GM19238 (cell line): ENCODE measurements around the gene NEB.
"Not testable (repeated sequence)": the region's sequence is repeated elsewhere in the genome, so short reads cannot be mapped to it uniquely, and the experiment has no call there.

ENCODE experiments used
- DNase-seq: peaks from one replicate; pipeline ENCODE4 v3.0.0; 2011; ENCODE audit warnings: low spot score; ENCODE audit not compliant: insufficient read length

Gene NEB

DNA sequence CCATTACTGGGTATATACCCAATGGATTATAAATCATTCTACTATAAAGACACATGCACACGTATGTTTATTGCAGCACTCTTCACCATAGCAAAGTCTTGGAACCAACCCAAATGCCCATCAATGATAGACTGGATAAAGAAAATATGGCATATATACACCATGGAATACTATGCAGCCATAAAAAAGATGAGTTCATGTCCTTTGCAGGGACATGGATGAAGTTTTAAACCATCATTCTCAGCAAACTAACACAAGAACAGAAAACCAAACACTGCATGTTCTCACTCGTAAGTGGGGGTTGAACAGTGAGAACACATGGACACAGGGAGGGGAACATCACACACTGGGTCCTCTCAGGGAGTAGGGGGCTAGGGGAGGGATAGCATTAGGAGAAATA is 174.8 kb downstream of the NEB start:
- not testable (repeated sequence) for DNase-seq

DNA sequence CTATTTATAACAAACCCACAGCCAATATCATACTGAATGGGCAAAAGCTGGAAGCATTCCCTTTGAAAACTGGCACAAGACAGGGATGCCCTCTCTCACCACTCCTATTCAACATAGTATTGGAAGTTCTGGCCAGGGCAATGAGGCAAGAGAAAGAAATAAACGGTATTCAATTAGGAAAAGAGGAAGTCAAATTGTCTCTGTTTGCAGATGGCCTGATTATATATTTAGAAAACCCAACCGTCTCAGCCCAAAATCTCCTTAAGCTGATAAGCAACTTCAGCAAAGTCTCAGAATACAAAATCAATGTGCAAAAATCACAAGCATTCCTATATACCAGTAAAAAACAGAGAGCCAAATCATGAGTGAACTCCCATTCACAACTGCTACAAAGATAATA is 176.4 kb downstream of the NEB start:
- not testable (repeated sequence) for DNase-seq

DNA sequence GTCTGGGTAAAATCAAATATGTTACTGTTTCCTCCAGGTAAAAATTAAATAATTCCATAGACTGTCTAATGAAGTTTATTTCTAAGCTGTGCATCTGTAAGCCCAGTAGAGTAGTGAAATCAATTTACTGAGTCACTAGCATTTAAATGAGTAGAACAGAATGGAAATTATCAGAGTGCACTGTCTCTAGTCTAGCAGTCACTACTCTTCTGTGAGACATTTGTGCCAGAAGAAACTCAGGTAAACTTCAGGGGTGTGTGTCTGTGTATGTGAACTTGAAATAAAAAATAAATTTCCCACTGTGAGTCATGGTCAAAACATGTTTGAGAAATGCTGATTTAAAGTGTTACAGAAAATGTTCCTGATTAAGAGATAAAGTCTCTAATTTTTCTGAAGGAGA is 178.2 kb downstream of the NEB start:
- no peak for DNase-seq

DNA sequence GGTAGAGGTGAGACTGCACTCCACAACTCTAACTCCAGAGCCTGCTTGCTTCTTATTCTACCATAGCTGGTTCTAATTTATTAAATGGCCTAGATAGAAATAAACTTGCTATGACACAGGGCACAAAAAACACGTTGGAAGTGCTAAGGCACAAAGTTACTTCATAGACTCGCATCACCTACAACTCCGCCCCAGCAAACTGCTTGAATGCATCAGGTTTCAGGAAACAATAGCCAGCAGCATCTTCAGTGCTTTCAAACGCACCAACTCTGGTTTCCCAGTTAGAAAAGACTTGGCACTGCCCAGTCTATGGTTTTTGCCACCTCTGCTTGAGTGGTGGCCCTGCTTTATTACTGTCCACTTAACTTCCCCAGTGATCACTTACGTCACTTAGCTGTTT is 182.0 kb downstream of the NEB start:
- no peak for DNase-seq

DNA sequence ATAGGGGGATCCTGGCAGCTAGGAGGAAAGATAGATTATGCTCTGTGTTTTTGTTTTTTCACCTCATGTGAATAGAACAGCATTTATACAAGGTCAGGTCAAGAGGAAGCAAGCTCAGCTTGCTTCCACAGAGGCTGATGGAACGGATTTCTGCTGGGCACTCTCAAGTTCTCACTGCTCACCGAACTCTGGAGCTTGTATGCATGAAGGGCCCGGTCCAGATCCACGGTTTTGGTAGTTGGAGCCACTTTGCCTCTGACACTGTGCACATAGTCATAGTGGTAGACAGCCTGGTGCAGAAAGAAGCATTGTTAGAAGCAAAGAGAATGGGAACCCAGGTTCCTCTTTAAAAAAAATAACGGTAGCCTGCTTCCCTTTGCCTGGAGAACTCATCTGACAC is 182.7 kb downstream of the NEB start:
- no peak for DNase-seq

DNA sequence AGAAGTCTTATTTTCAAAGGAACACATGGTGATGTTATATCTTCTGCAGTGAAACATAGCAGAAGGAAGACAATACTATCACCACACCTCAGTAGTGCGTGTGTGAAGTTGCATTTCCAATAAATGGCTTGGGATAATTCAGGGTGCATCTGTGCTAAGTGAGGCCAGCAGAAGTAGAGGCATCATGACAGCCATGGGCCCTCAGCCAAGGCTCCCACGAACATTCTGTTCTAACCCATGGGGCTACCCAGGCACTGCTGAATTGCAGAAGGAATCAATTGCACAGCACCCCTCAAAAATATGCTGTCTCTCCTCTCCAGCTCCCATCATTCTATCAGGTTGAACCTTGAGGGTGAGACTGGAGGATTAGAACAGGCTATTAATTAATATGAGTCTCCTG is 185.1 kb downstream of the NEB start:
- DNase-seq: no peak

DNA sequence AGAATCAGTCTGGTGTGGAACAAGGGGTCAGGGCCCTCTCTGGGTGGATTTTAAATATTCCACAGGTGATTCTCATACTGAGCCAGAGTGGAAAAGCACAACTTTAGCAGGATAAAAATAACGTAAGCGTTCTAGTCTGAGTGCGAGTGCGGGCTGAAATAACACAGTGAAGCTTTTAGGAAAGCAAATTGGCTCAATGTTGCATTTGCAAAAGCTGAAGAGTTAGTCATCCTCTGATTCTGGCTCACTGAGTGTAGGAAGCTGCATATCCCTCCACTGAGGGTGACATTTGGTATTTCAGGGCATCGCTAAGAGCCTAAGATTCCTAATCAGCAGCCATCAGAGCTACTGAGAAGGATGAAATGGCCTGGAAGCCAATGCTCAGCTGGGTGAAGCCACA is 189.8 kb downstream of the NEB start:
- no peak for DNase-seq

DNA sequence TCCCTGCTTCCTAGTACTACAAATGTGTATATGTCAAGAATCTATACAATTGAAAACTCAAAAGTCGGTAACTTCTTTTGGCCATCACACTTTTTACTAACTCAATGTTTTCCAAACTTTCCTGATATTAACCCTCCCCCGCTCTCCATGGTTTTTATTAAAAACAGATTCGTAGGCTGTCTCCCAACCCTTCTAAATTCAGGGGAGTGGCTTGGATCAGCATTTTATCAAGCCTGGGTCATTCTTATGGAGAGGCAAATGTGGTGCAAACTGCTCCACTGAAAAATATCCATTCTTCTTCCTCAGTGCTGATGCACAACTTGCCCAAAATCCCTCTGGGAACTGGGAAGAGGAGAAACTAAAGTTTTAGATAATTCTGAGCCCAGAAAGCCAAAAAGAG is 190.4 kb downstream of the NEB start:
- DNase-seq: no peak

DNA sequence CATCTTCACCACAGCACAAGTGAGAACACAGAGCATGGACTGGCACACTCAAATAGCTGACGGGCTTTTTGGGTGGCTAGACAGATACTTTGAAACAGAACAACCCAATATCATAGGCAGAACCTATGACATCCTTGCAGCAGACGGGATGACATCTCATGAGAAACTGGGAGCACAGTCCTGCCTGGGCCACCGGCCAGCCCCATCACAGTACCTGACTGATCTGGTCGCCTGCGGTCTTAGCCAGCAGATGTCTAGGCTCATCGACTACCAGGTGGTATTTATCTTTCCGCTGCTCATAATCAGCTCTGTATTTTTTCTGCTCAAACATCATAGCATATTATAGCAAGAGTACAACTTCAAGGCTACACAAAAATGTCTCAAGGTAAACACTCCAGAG is 200.3 kb downstream of the NEB start:
- no peak for DNase-seq

DNA sequence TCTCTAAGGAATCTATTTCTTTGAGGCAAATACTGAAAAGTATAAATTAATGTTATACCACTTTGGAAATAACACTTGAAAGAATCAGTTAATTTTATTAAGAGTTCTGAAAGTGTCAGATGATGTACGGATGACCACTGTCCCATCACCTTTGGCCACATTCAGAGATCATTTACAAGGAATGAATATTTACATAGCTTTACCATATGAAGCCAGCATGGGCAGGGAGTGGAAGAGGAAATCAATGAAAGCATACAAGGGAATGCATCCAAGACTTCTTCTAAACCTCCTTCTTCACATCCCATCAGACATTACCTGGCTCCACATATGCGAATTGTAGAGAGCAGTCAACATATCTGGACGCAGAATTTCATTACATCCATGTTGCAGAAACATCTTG is 201.1 kb downstream of the NEB start:
- DNase-seq: no peak

DNA sequence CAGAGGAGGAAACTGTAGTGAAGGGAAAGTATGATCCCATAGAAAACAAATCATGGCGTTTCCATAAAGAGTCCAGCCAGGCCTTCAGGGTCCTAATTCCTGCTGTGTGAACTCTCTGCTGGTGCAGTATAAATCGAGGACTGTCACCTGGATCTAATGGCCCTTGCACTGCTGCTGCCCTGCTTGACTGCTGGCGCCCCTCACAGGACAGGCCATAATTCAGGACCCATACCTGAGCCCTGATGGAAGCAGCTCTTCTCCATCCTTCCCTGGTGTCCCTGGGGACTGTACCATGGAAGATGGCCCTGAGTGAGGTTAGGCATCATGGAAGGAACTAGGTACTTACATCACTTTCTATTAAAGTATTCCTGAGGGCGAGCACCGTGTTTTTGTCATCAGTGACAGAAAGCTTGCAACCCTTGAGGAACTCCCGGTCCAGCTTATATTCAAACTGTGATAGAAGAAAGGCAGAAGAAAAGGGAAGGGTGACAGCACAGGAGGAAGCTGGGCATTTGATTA is 207.6 kb downstream of the NEB start:
- DNase-seq: no peak

DNA sequence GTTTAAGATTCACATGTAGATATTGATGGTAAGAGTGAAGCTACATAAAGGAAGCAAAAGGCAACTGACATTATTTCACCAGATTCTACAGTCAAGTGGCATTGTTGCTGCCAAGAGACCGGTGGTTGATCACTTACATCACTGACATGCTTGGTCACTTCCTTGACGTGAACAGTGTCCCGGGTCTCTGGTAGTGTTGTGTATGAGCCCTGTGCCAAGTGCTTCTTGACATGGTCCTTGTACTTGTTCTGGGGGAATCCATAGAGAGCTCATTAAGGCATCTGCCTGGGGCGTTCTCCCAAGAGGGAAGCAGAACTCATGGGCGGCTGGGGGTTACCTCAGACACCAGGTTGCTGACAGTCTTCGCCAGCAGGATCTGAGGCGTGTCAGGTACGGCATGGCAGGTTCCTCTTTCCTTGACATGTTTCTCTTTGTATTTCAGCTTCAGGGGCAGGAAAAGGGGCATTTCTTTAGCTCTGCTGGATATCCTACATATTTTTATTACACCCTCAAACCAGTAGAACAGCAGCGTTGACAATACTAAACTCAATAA is 208.4 kb downstream of the NEB start:
- no peak for DNase-seq

DNA sequence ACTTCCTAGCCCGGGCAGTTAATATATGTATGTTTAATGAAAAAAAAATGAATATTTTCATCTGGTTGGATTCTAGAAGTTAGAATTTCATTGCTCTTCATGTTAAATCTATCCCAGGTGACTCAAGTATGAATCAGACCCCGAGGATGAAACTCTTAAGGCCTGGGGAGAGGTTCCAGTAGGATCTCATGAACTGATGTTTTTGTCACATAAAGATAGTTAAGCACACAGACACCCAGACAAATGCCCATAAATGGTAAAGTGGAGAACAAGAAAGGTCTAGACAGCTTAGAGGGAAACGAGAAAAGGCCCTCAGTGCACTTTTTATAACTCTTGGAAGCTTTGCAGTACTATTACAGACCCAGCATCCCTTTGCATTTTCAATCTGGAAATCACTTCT is 210.4 kb downstream of the NEB start:
- no peak for DNase-seq

DNA sequence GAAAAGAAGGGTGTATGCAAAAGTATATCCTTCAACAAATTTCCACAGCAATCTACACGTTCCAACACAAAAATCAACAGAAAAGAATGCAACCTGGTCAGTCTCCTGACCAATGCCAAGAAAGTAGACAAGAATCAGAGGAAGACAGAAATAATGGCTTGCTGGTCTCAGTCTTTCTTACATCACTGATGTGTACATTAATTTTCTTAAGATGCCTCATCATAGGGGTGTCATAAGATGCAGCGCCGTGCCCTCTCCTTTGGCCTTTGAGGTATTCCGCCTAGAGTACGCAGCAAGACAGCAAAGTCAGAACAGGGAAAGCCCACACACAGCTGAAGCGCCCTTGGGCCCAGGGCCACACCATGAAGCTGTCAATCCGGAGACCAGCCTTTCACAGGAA is 211.7 kb downstream of the NEB start:
- DNase-seq: no peak

DNA sequence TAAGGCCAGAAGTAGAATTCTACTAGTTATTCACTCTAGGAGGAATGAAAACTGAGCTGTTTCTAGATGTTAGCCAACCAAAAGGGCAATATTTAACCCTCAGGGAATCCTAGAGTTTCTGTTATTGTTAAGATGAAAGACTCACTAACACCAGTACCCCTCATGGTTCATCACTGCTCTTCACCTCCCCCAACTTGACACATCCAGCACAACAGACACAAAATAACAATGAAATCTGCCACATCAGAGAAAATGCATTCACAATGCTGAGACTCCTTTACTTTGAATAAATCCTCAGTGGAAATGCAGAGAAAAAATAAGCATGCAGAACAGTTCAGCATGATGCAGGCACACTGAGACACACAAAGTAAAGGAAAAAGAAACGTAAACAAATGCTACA is 213.3 kb downstream of the NEB start:
- DNase-seq: no peak

DNA sequence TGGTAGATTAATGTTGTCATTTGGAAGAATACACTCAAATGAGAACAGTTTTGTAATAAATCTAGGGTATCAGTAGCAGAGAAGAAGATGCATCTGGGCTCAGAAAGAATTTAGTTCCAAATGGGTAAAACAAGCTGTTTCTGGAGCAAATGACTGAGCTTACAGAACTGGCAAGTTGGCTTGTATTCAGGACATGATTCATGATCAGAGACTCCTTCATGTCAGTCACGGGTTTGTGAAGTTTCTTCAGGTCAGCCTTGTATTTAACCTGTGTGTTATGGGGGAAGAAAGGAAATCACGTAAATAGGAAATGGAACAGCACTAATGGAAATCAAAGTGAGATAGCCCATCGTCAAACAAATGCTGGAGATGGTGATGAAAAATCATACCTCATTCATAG is 215.5 kb downstream of the NEB start:
- DNase-seq: no peak

DNA sequence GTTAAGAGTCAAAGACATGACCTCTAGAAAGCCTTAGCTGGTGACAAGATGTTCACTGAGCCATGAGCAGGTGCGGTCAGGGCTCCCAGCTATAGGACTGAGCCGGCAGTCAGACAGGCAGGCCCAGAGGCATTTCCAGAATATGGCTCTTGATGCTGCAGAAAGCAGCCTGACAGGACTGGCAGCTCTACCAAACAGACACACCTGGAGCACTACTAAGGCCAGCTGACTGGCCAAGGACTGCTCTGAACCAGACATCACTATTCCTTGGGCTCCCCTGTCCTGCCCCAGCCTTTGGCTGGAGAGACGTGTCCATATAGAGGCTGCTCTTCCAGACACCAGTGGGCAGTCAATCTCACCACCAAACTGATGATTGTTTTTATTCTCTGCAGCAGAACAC is 225.8 kb downstream of the NEB start:
- DNase-seq: no peak

DNA sequence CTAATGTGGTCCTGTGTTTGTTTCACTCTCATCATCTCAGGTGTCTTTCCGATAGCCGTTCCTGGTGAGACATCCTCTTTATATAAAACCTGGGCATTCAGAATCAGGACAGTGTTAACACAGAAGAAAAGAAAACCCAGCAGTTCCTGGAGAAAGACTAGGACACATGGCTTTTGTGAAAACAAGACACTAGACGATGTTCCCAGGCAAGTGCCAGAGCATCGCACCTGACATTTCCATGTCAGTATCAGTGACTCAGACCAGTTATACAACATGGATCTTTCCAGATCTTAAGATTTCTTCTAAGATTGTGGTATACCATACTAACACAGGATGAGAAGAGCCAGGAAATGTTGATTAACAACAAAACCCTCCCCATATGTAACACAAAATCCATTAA is 228.1 kb downstream of the NEB start:
- DNase-seq: no peak

DNA sequence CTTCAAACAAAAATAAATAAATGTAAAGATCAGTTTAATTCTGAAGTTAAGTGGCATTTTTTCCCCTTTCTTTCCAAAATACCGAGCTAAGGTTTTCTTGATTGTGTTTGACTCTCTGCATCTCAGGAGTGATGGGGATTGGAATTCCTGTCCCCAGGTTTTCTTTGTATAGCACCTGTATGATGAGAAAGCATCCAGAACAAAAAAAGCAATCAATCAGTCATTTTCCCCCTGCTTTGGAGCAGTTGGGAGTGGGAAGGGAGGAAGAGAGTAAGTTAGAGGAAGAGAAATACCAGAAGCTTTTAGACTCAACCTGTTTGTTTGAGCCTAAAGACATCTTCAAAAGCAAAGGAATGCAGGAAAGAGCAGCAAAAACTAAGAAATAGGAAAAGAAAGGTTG is 236.1 kb downstream of the NEB start:
- DNase-seq: no peak

DNA sequence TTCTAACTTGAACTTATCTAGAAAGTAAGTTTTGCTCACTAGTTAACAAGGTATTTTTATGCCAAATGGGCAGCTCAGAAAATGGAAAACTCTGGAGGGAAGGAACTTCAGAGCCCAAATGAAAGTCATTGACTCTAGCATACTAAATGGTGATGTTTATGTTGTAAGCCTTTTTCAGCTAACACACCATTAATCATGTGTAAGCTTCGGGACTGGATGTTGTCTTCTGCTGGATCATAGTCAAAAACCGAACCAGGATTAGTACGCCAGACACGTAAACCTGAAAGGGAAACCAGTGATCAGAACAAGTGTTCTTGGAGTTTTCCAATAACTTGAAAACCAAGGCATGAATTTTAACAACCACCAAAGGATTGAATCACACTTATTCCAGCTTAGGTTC is 242.8 kb downstream of the NEB start:
- no peak for DNase-seq

DNA sequence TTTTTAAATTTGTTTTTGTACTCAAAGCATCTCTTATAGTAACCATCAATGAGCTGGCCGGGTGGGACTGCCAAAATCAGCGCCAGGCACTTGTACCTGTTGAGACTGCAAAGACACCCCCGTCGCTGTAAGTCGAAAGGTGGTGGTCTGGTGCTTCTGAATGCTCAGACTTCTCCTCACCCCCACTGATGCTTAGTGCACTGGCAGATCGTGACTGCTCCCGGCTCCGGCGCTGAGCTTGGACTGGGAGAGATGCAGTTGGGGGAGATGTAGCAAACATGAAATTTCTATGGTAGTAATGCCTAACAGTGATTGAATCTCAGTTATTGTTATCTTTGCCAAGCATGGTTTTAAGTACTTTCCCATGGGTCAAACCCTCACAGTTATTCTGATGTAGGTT is 244.0 kb downstream of the NEB start:
- no peak for DNase-seq

DNA sequence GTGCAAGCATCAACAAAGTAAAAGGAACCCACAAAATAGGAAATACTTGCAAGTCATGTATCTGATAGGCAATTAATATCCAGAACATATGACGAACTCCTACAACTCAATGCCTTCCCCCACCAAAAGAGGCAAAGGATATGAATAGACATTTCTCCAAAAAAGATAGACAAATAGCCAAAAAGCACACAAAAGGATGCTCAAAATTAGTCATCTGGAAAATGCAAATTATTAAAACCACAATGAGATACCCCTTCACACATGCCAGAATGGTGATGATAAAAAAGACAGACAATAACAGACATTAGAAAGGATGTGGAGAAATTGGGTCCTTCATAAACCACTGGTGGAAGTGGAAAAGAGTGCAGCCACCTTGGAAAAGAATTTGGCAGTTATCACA is 248.2 kb downstream of the NEB start:
- DNase-seq: no peak

DNA sequence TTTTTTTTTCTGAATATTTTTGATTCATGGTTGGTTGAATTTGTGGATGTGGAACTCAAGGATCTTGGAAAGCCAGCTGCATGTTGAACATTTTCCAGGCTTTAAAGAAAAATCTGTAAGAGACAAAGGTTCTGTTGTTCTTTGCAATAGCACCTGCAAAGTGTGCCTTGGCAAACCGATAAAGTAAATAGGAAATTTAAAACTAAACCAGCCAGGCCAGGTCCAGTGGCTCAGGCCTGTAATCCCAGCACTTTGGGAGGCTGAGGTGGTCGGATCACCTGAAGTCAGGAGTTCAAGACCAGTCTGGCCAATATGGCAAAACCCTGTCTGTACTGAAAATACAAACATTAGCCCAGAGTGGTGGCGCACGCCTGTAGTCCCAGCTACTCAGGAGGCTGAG is 250.2 kb downstream of the NEB start:
- no peak for DNase-seq

DNA sequence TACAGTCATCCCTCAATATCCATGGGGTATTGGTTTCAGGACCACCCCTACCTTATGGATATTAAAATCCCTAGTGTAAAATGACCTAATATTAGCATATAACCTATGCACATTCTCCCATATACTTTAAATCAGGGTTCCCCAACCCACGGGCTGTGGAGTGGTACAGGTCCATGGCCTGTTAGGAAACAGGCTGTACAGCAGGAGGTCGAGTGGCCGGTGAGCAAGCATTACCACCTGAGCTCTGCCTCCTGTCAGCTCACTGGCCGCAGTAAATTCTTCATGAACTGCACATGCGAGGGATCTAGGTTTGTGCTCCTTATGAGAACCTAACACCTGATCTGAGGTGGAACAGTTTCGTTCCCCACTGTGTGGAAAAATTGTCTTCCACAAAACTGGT is 250.7 kb downstream of the NEB start:
- no peak for DNase-seq
